ENCODE data around the gene HPSE2. TPM values are rescaled to one million over a fixed set of nuclear protein-coding genes. Genes with fewer than 3 reads are reported as not detected.

The HPSE2 gene
- total and polyA plus RNA-seq, 2 of the 8 experiments (the other 6 are each of a cell fraction or from before 2014, with no cell fraction given), result 0.41 to 0.58 TPM

DNA sequence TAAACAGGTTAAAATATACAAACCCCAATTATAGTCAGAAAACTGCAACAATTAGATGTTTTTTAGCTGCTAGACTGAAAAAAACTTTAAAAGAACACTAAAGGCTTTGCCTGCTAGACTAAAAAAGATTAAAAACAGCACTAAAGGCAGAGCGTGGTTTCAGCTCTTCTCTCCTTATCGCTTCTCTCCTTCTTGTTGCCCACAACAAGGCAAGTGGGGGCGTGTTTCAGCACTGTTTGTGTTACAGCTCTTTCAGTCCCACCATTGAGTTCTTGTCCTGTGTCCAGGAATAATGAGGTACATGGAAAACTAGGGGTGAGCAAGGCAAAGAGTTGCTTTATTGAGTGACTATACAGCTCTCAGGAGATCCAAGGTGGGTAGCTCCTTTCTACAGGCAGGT, 112.3 kb downstream of the HPSE2 start:
- H2BK20ac ChIP-seq (ENCODE audit: low read length), result no peak overlapping the region
- no peak overlapping the region for H2BK5ac ChIP-seq (ENCODE audit: low read depth, low read length)
- H2AFZ ChIP-seq (ENCODE audit: low read length), result no peak overlapping the region
- H3K27me3 ChIP-seq (replicated peaks in 1 of 4; ENCODE audit: control insufficient read depth in 3 of 4, extremely low read depth in 1 of 4, insufficient read depth in 3 of 4, low read length in 3 of 4), result no peaks in the 10 kb centered on the region
- no peak overlapping the region for H4K91ac ChIP-seq (replicated peaks; ENCODE audit: insufficient read length, low read length)
- H4K5ac ChIP-seq (ENCODE audit: insufficient read length, low read depth, low read length), result no peak overlapping the region
- no peak overlapping the region for H3K14ac ChIP-seq (ENCODE audit: insufficient read length)
- H3K4me3 ChIP-seq (ENCODE audit: extremely low read depth in 1 of 4, insufficient read depth in 2 of 4, low read depth in 3 of 4, low read length in 4 of 4), result no peak overlapping the region
- H3K4ac ChIP-seq (replicated peaks; ENCODE audit: insufficient read length, low read depth, low read length), result no peak overlapping the region
- no peak overlapping the region for H3K9ac ChIP-seq (replicated peaks in 1 of 4; ENCODE audit: extremely low read depth in 1 of 4, low read depth in 3 of 4, low read length in 3 of 4)
- H3K79me2 ChIP-seq (ENCODE audit: control insufficient read depth in 1 of 2, insufficient read depth in 2 of 2, low read length in 2 of 2), result no peaks in the 10 kb centered on the region
- H3K23ac ChIP-seq (ENCODE audit: insufficient read length), result no peak overlapping the region
- no peak overlapping the region for H2AK5ac ChIP-seq (ENCODE audit: low read depth, low read length)
- no peak overlapping the region for H3K56ac ChIP-seq (replicated peaks; ENCODE audit: insufficient read length, low read depth, low read length)
- peaks cover 14 to 21% of the 10 kb centered on the region in 2 experiments; a peak in 3 of 4 replicates for H3K9me3 ChIP-seq (ENCODE audit: insufficient read depth in 2 of 2, low read depth in 1 of 2, low read length in 1 of 2)
- no peaks in the 10 kb centered on the region for H4K20me1 ChIP-seq (replicated peaks in 1 of 2; ENCODE audit: control insufficient read depth in 1 of 2, insufficient read depth in 2 of 2, low read length in 2 of 2)
- 88% methylated on average over 3 of the region's 3 CpGs; no CpG with 5 or more reads in 1 of the 2 experiments for WGBS, 2 experiments (ENCODE audit: extremely low coverage in 1 of 2, insufficient coverage in 1 of 2, insufficient read length in 1 of 2, insufficient replicate concordance in 2 of 2, low coverage in 1 of 2, low lambda C conversion rate in 2 of 2, missing lambda C conversion rate in 1 of 2)
- no peak overlapping the region for H2BK120ac ChIP-seq (replicated peaks; ENCODE audit: low read depth, low read length)
- no peak overlapping the region for H2BK12ac ChIP-seq (ENCODE audit: low read depth, low read length)
- H3K36me3 ChIP-seq (ENCODE audit: control insufficient read depth in 2 of 4, insufficient read depth in 4 of 4, low read length in 3 of 4), result no peaks in the 10 kb centered on the region
- POLR2A ChIA-PET (ENCODE audit: partially characterized antibody), result interaction anchor here (0.6 kb wide), 1 partner anchor 783 kb away, joined by 3 read pairs; no protein-coding TSS in a partner anchor
- FAIRE-seq (no peak), DNase-seq (ENCODE audit: low read depth in 1 of 2, low spot score in 2 of 2) (no peak)
- H3K23me2 ChIP-seq (ENCODE audit: low read depth, low read length), result no peaks in the 10 kb centered on the region
- H3K4me1 ChIP-seq (replicated peaks in 1 of 4; ENCODE audit: control insufficient read depth in 3 of 4, insufficient read depth in 4 of 4, low read length in 3 of 4), result no peaks in the 10 kb centered on the region
- CTCF ChIA-PET (ENCODE audit: partially characterized antibody), result interaction anchor here (1.0 to 1.3 kb wide), 2 partner anchors 9 to 115 kb away, joined by 3 to 6 read pairs; no protein-coding TSS in a partner anchor
- H3K4me2 ChIP-seq (ENCODE audit: insufficient read depth in 1 of 2, low read depth in 2 of 2, low read length in 2 of 2), result no peak overlapping the region
- no peak overlapping the region for H2BK15ac ChIP-seq (ENCODE audit: low read length)
- H3K79me1 ChIP-seq (ENCODE audit: low read depth, low read length), result no peaks in the 10 kb centered on the region
- H4K8ac ChIP-seq (ENCODE audit: extremely low read depth, insufficient read depth, low read length), result no peak overlapping the region
- H3K27ac ChIP-seq (ENCODE audit: low read depth, low read length), result no peak overlapping the region
- no peak overlapping the region for H3K18ac ChIP-seq (ENCODE audit: extremely low read depth, low read length)
- TF ChIP-seq, protein P1, sequence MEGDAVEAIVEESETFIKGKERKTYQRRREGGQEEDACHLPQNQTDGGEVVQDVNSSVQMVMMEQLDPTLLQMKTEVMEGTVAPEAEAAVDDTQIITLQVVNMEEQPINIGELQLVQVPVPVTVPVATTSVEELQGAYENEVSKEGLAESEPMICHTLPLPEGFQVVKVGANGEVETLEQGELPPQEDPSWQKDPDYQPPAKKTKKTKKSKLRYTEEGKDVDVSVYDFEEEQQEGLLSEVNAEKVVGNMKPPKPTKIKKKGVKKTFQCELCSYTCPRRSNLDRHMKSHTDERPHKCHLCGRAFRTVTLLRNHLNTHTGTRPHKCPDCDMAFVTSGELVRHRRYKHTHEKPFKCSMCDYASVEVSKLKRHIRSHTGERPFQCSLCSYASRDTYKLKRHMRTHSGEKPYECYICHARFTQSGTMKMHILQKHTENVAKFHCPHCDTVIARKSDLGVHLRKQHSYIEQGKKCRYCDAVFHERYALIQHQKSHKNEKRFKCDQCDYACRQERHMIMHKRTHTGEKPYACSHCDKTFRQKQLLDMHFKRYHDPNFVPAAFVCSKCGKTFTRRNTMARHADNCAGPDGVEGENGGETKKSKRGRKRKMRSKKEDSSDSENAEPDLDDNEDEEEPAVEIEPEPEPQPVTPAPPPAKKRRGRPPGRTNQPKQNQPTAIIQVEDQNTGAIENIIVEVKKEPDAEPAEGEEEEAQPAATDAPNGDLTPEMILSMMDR (IDR thresholded peaks at IDR 0.05; ENCODE audit: control extremely low read depth in 1 of 3, insufficient read depth in 1 of 3, low read depth in 1 of 3, low read length in 3 of 3), result no peak
- TF ChIP-seq CBX5 (IDR thresholded peaks at IDR 0.05; ENCODE audit: low read depth, low read length), result no peak
- TF ChIP-seq PHF8 (conservative IDR thresholded peaks at IDR 0.05; ENCODE audit: low read depth, low read length), result no peak
- no peak for TF ChIP-seq YY1 (IDR thresholded peaks at IDR 0.05; ENCODE audit: low read depth, low read length)
- no peak for TF ChIP-seq GTF2F1 (IDR thresholded peaks at IDR 0.05; ENCODE audit: borderline replicate concordance, low read depth, low read length)
- TF ChIP-seq EP300 (IDR thresholded peaks at IDR 0.05; ENCODE audit: borderline replicate concordance in 1 of 2, low read depth in 2 of 2, low read length in 2 of 2), result no peak
- no peak for TF ChIP-seq CTBP2 (IDR thresholded peaks at IDR 0.05; ENCODE audit: borderline replicate concordance, insufficient read depth, insufficient read length, low read length)
- no peak for TF ChIP-seq CEBPB (IDR thresholded peaks at IDR 0.05; ENCODE audit: low read depth, low read length)
- no peak for TF ChIP-seq GABPA (IDR thresholded peaks at IDR 0.05; ENCODE audit: borderline replicate concordance, insufficient read depth, low read length)
- no peak for TF ChIP-seq SAP30 (IDR thresholded peaks at IDR 0.05; ENCODE audit: insufficient read depth, insufficient replicate concordance, low read length)
- TF ChIP-seq CREB1 (IDR thresholded peaks at IDR 0.05), result no peak
- TF ChIP-seq SIRT6 (IDR thresholded peaks at IDR 0.05; ENCODE audit: low read length), result no peak

All from H1 (cell line).